DMS 273 treated with DMSO at 0.1 percent for 48 hours (cell line): ENCODE data around the gene TIAM2.

Experiments
- DNase-seq: peaks from one replicate; lab custom pipeline; 2025; lab: John Stamatoyannopoulos, UW

TIAM2 gene

DNA sequence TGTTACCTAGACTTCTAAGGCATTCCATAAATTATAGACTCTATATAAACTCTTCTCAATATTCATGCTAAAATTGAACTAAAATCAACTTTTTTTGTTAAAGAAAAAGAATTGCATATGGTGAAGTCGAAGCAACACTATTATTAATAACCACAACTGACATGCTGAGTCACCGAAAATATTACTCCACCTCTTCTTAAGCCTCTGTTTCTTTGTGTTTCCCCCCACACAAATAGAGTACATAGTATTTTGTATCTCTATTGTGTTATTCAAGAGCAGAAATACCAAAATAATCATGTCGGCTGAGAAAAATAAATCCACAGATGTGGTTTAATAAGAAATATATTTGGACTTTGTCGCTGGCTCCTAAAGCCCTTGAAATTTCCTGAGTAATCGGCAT is 295.4 kb downstream of the TIAM2 start:
- no peak for DNase-seq

DNA sequence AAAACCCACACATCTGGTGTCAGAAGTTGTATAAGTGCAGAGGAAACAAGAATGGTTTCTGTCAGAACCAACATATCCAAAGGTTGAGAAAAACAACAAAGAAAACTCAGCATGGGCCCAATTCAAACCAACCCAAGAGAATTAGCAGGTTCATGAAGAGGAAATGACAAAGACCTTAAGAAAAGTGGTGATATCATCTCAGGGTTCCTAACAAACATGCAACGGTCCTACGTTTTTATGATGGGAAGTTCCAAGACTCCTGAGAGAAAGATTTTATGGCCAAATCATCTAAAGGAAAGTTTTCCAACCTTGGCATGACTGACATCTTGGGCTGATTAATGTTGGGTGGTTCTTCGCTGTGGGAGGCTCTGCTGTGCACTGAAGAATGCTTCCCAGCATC is 296.2 kb downstream of the TIAM2 start:
- DNase-seq = no peak

DNA sequence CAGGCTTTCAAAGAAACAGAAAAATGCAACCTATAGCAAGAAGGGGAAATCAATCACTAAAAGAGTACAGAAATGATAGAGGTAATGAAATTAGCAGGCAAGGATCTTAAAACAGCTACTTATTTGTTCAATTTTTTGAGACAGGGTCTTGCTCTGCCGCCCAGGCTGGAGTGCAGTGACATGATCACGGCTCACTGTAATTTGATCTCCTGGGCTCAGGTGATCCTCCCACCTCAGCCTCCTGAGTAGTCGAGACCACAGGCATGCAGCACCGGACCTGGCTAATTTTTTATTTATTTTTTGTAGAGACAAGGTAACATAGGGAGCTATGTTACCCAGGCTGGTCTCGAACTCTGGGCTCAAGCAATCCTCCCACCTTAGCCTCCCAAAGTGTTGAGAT is 297.6 kb downstream of the TIAM2 start:
- no peak for DNase-seq

DNA sequence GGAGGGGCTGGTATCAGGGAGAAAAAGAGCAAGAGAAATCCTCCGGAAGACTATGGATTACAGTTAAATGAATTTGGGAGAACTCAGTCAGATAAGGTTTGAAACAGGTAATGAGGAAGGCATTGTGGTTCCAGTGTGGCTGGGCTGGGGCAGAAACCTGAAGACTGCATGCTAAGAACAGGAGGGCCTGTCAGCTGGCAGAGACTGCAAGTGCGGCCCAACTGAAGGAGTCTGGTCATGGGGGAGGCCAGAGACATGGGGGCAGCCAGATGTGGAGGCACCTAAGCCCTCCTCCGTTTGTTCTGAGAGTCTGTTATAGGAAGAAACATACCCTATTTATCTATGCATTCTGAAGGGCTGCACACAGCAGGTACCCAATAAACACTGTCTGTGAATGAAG is 302.6 kb downstream of the TIAM2 start:
- no peak for DNase-seq

DNA sequence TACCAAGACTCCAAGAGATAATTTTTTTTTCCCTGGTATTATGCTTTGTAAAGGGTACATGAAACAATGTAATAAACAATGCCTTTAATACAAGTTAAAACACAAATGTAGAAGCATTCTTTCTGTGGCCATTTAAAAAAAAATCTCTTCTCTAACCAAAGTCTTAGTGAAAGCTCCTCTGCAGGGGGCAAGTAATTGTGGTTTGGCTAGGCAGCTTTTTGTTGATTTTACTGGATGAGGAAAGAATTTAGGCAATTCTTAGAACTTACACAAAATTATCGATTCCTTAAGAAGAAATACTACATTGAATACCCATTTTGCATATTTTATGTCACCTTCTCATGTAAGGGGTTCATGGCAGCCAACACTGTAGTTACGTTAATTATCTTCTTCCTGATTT is 306.8 kb downstream of the TIAM2 start:
- no peak for DNase-seq

DNA sequence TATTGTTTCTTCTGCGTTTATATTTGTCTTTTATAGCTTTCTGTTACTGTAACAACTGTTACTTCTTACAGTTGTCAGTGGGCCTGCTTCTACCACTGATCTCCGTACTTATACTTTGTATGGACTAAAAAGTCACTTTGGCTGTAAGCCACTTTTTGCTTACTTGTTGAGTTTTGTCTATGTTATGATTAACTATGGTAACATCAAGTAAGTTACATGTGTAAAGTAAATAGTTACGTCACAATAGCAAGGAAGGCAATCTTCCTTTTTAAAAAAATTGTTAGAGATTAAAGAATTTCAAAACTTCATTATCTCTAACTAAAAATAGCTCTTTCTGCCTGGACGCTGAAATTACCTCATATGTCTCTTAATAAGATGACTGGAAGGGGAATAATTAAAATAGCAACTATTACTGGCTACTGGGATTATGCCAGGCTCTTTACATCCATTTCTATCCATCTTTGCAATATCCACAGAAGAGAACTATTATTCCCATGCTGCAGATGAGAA is 308.3 kb downstream of the TIAM2 start:
- DNase-seq = no peak

DNA sequence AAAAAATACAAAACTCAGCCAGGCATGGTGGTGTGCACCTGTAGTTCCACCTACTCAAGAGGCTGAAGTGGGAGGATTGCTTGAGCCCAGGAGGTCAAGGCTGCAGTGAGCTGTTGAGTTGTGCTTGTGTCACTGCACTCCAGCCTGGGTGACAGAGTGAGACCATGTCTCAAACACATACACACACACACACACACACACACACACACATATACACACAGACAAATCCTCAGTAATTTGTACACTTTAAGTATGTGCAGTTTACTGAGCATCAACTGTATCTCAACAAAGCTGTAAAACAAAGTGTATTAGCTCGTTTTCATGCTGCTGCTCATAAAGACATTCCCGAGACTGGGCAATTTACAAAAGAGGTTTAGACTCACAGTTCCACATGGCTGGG is 311.8 kb downstream of the TIAM2 start:
- DNase-seq = no peak
